Activated naive CD8-positive, alpha-beta T cell treated with anti-CD3 and anti-CD28 coated beads for 36 hours (primary cell): ENCODE measurements around the gene TPST1. TPM values are rescaled to one million over a fixed set of nuclear protein-coding genes. Genes with fewer than 3 reads are reported as not detected.

Experiments
- DNase-seq: peaks from one replicate; pipeline ENCODE4 v3.0.0; 2021
- H3K27ac Mint-ChIP-seq: one replicate; pipeline ENCODE4 v1.8.0; 2022; ENCODE audit warnings: mild to moderate bottlenecking, moderate library complexity, mixed read lengths
- H3K27me3 Mint-ChIP-seq: one replicate; pipeline ENCODE4 v1.8.0; 2022; ENCODE audit warnings: mild to moderate bottlenecking, mixed read lengths
- H3K36me3 Mint-ChIP-seq: one replicate; pipeline ENCODE4 v1.8.0; 2021; ENCODE audit warnings: mild to moderate bottlenecking, mixed read lengths
- H3K4me1 Mint-ChIP-seq: one replicate; pipeline ENCODE4 v1.8.0; 2021; ENCODE audit warnings: mixed read lengths
- H3K4me3 Mint-ChIP-seq: one replicate; pipeline ENCODE4 v1.8.0; 2022; ENCODE audit warnings: mild to moderate bottlenecking, moderate library complexity, mixed read lengths
- H3K9me3 Mint-ChIP-seq: one replicate; pipeline ENCODE4 v1.8.0; 2022; ENCODE audit warnings: mixed read lengths
- total RNA-seq, 2 experiments: library from RNA; stranded (reverse); gene quantifications; one replicate each; pipeline ENCODE4 v1.2.3, GENCODE V29; 2021

The TPST1 gene
- total RNA-seq, 2 experiments from 2014 or later: 3.0 to 4.1 TPM

GRCh38 chr7:66181329-66181728 lies 23.8 kb upstream of the TPST1 start:
- Mint-ChIP-seq H3K4me3 (no peak overlapping the region), H3K27ac (no peak overlapping the region), H3K36me3 (peaks cover 3% of the 10 kb centered on the region), H3K27me3 (no peaks in the 10 kb centered on the region), H3K9me3 (peaks cover 3% of the 10 kb centered on the region), H3K4me1 (no peaks in the 10 kb centered on the region)
- DNase-seq: no peak

- Mint-ChIP-seq H3K4me1 (no peaks in the 10 kb centered on the region), H3K36me3 (peaks cover 3% of the 10 kb centered on the region), H3K27ac (no peak overlapping the region), H3K4me3 (no peak overlapping the region), H3K27me3 (no peaks in the 10 kb centered on the region), H3K9me3 (peaks cover 3% of the 10 kb centered on the region)
- no peak for DNase-seq
Measured at GRCh38 chr7:66181845-66182244, 23.3 kb upstream of the TPST1 start.

- H3K4me3 Mint-ChIP-seq: no peak overlapping the region
- H3K4me1 Mint-ChIP-seq: no peaks in the 10 kb centered on the region
- no peak for DNase-seq
- no peaks in the 10 kb centered on the region for H3K27me3 Mint-ChIP-seq
- peaks cover 3% of the 10 kb centered on the region for H3K9me3 Mint-ChIP-seq
- H3K36me3 Mint-ChIP-seq: peaks cover 3% of the 10 kb centered on the region
- no peak overlapping the region for H3K27ac Mint-ChIP-seq
Measured at GRCh38 chr7:66182920-66183319, 22.2 kb upstream of the TPST1 start.

GRCh38 chr7:66183700-66184099 lies 21.4 kb upstream of the TPST1 start:
- no peak for DNase-seq
- Mint-ChIP-seq H3K27me3 (no peaks in the 10 kb centered on the region), H3K27ac (no peak overlapping the region), H3K4me1 (no peaks in the 10 kb centered on the region), H3K9me3 (peaks cover 3% of the 10 kb centered on the region), H3K36me3 (peaks cover 3% of the 10 kb centered on the region), H3K4me3 (no peak overlapping the region)

GRCh38 chr7:66185680-66186187 lies 19.4 kb upstream of the TPST1 start:
- peaks cover 3% of the 10 kb centered on the region for H3K9me3 Mint-ChIP-seq
- DNase-seq: no peak
- peaks cover 3% of the 10 kb centered on the region for H3K36me3 Mint-ChIP-seq
- no peak overlapping the region for H3K27ac Mint-ChIP-seq
- H3K4me3 Mint-ChIP-seq: no peak overlapping the region
- H3K4me1 Mint-ChIP-seq: no peaks in the 10 kb centered on the region
- H3K27me3 Mint-ChIP-seq: no peaks in the 10 kb centered on the region

GRCh38 chr7:66186991-66187390 lies 18.1 kb upstream of the TPST1 start:
- no peak overlapping the region for H3K4me3 Mint-ChIP-seq
- H3K4me1 Mint-ChIP-seq: no peaks in the 10 kb centered on the region
- H3K9me3 Mint-ChIP-seq: peaks cover 3% of the 10 kb centered on the region
- DNase-seq: no peak
- peaks cover 3% of the 10 kb centered on the region for H3K36me3 Mint-ChIP-seq
- no peaks in the 10 kb centered on the region for H3K27me3 Mint-ChIP-seq
- H3K27ac Mint-ChIP-seq: no peak overlapping the region

GRCh38 chr7:66187905-66188304 lies 17.2 kb upstream of the TPST1 start:
- H3K4me3 Mint-ChIP-seq: no peak overlapping the region
- H3K36me3 Mint-ChIP-seq: peaks cover 3% of the 10 kb centered on the region
- DNase-seq: no peak
- peaks cover 3% of the 10 kb centered on the region for H3K9me3 Mint-ChIP-seq
- no peaks in the 10 kb centered on the region for H3K27me3 Mint-ChIP-seq
- no peak overlapping the region for H3K27ac Mint-ChIP-seq
- no peaks in the 10 kb centered on the region for H3K4me1 Mint-ChIP-seq

- H3K4me1 Mint-ChIP-seq: no peaks in the 10 kb centered on the region
- no peak for DNase-seq
- H3K27me3 Mint-ChIP-seq: no peaks in the 10 kb centered on the region
- peaks cover 3% of the 10 kb centered on the region for H3K9me3 Mint-ChIP-seq
- H3K4me3 Mint-ChIP-seq: no peak overlapping the region
- no peak overlapping the region for H3K27ac Mint-ChIP-seq
- H3K36me3 Mint-ChIP-seq: peaks cover 3% of the 10 kb centered on the region
Measured at GRCh38 chr7:66188645-66189044, 16.5 kb upstream of the TPST1 start.

- H3K9me3 Mint-ChIP-seq: peaks cover 3% of the 10 kb centered on the region
- DNase-seq: no peak
- H3K4me3 Mint-ChIP-seq: no peak overlapping the region
- H3K4me1 Mint-ChIP-seq: no peaks in the 10 kb centered on the region
- H3K27ac Mint-ChIP-seq: no peak overlapping the region
- no peaks in the 10 kb centered on the region for H3K27me3 Mint-ChIP-seq
- peaks cover 3% of the 10 kb centered on the region for H3K36me3 Mint-ChIP-seq
Measured at GRCh38 chr7:66189695-66190503, 15.2 kb upstream of the TPST1 start.

- peaks cover 3% of the 10 kb centered on the region for H3K9me3 Mint-ChIP-seq
- H3K27ac Mint-ChIP-seq: no peak overlapping the region
- no peaks in the 10 kb centered on the region for H3K4me1 Mint-ChIP-seq
- H3K36me3 Mint-ChIP-seq: peaks cover 3% of the 10 kb centered on the region
- no peaks in the 10 kb centered on the region for H3K27me3 Mint-ChIP-seq
- no peak overlapping the region for H3K4me3 Mint-ChIP-seq
- DNase-seq: no peak
Measured at GRCh38 chr7:66190504-66190857, 14.7 kb upstream of the TPST1 start.

- H3K27ac Mint-ChIP-seq: no peak overlapping the region
- H3K4me1 Mint-ChIP-seq: no peaks in the 10 kb centered on the region
- no peaks in the 10 kb centered on the region for H3K27me3 Mint-ChIP-seq
- DNase-seq: no peak
- no peaks in the 10 kb centered on the region for H3K9me3 Mint-ChIP-seq
- H3K36me3 Mint-ChIP-seq: no peaks in the 10 kb centered on the region
- H3K4me3 Mint-ChIP-seq: no peak overlapping the region
Measured at GRCh38 chr7:66193146-66193725, 11.9 kb upstream of the TPST1 start.

GRCh38 chr7:66198469-66198868 lies 6.7 kb upstream of the TPST1 start:
- Mint-ChIP-seq H3K27me3 (peaks cover 9% of the 10 kb centered on the region), H3K9me3 (no peaks in the 10 kb centered on the region), H3K4me3 (no peak overlapping the region), H3K36me3 (no peaks in the 10 kb centered on the region), H3K4me1 (peaks cover 7% of the 10 kb centered on the region), H3K27ac (no peak overlapping the region)
- DNase-seq: no peak

GRCh38 chr7:66198956-66199355 lies 6.2 kb upstream of the TPST1 start:
- H3K9me3 Mint-ChIP-seq: no peaks in the 10 kb centered on the region
- DNase-seq: no peak
- H3K4me1 Mint-ChIP-seq: peaks cover 7% of the 10 kb centered on the region
- no peaks in the 10 kb centered on the region for H3K36me3 Mint-ChIP-seq
- H3K27me3 Mint-ChIP-seq: peaks cover 9% of the 10 kb centered on the region
- no peak overlapping the region for H3K27ac Mint-ChIP-seq
- no peak overlapping the region for H3K4me3 Mint-ChIP-seq

- peaks cover 2% of the 10 kb centered on the region for H3K36me3 Mint-ChIP-seq
- no peak for DNase-seq
- peaks cover 9% of the 10 kb centered on the region for H3K27me3 Mint-ChIP-seq
- H3K27ac Mint-ChIP-seq: no peak overlapping the region
- H3K4me1 Mint-ChIP-seq: peaks cover 27% of the 10 kb centered on the region
- H3K9me3 Mint-ChIP-seq: no peaks in the 10 kb centered on the region
- no peak overlapping the region for H3K4me3 Mint-ChIP-seq
Measured at GRCh38 chr7:66202441-66202840, 2.7 kb upstream of the TPST1 start.

GRCh38 chr7:66205741-66206090 lies 582 bp downstream of the TPST1 start:
- Mint-ChIP-seq H3K36me3 (peaks cover 6% of the 10 kb centered on the region), H3K9me3 (no peaks in the 10 kb centered on the region), H3K27ac (peak overlapping the region; percentile 69), H3K4me1 (peaks cover 38% of the 10 kb centered on the region), H3K27me3 (peaks cover 9% of the 10 kb centered on the region), H3K4me3 (peak overlapping the region; percentile 90)
- DNase-seq: no peak
